HepG2 (cell line): ENCODE measurements around the gene LRP5. TPM values are rescaled to one million over a fixed set of nuclear protein-coding genes. Genes with fewer than 3 reads are reported as not detected.
A peak's percentile ranks its signal among the peaks of the same experiment; 100 is the strongest.

Experiments
- ARID2 ChIP-seq: sonication (generic); formaldehyde crosslinking; IDR thresholded peaks from 2 replicates; pipeline ENCODE4 v1.8.1; 2022; ENCODE audit warnings: mild to moderate bottlenecking, missing genetic modification reagents, borderline replicate concordance
- CCDC6 ChIP-seq: sonication (generic); formaldehyde crosslinking; IDR thresholded peaks from 2 replicates; pipeline ENCODE4 v1.8.1; 2022; ENCODE audit warnings: mild to moderate bottlenecking, missing genetic modification reagents, moderate library complexity
- CREB1 ChIP-seq, 2 experiments: fragments of 450-650 bp in 1 of 2; IDR thresholded peaks; 2 replicates each; pipeline ENCODE4 v1.6.1; 2016 to 2017; ENCODE audit warnings: control low read depth in 1 of 2, mild to moderate bottlenecking in 1 of 2, missing compliant biosample characterization in 1 of 2, missing genetic modification characterization in 1 of 2
- FOXO4 ChIP-seq: sonication (generic); formaldehyde crosslinking; conservative IDR thresholded peaks from 2 replicates; pipeline ENCODE4 v1.8.1; 2023; ENCODE audit warnings: missing genetic modification reagents
- FOXP1 ChIP-seq, 2 experiments: fragments of 450-650 bp in 1 of 2; IDR thresholded peaks; 2 replicates each; pipeline ENCODE4 v1.6.1; 2017 to 2018; ENCODE audit warnings: antibody characterized with exemption in 1 of 2
- HDAC1 ChIP-seq: sonication (generic); formaldehyde crosslinking; IDR thresholded peaks from 2 replicates; pipeline ENCODE4 v1.5.1; 2020; ENCODE audit warnings: mild to moderate bottlenecking, missing genetic modification reagents
- MIER2 ChIP-seq: IDR thresholded peaks from 2 replicates; pipeline ENCODE4 v1.6.1; 2016; ENCODE audit warnings: missing biosample characterization, missing genetic modification reagents
- MTF2 ChIP-seq: sonication (generic); formaldehyde crosslinking; IDR thresholded peaks from 2 replicates; pipeline ENCODE4 v1.5.0; 2020; ENCODE audit warnings: missing genetic modification reagents, borderline replicate concordance
- MZF1 ChIP-seq: sonication (generic); formaldehyde crosslinking; IDR thresholded peaks from 2 replicates; pipeline ENCODE4 v1.8.1; 2023; ENCODE audit warnings: mild to moderate bottlenecking, missing genetic modification reagents, borderline replicate concordance
- PRDM10 ChIP-seq: sonication (generic); formaldehyde crosslinking; IDR thresholded peaks from 2 replicates; pipeline ENCODE4 v1.4.0; 2020; ENCODE audit warnings: low read depth, missing genetic modification reagents
- TIGD3 ChIP-seq: sonication (generic); formaldehyde crosslinking; IDR thresholded peaks from 2 replicates; pipeline ENCODE4 v1.5.1; 2020; ENCODE audit warnings: mild to moderate bottlenecking, missing genetic modification reagents, borderline replicate concordance
- ZFY ChIP-seq: sonication (generic); formaldehyde crosslinking; IDR thresholded peaks from 2 replicates; pipeline ENCODE4 v1.4.0; 2020; ENCODE audit warnings: missing genetic modification reagents
- ZNF275 ChIP-seq: sonication (generic); formaldehyde crosslinking; IDR thresholded peaks from 2 replicates; pipeline ENCODE4 v1.8.0; 2022; ENCODE audit warnings: missing genetic modification reagents, mild to moderate bottlenecking, inconsistent platforms, borderline replicate concordance
- ZNF512 ChIP-seq: sonication (generic); formaldehyde crosslinking; IDR thresholded peaks from 2 replicates; pipeline ENCODE4 v1.4.0; 2020; ENCODE audit warnings: mild to moderate bottlenecking, missing genetic modification reagents
- ZNF580 ChIP-seq: IDR thresholded peaks from 2 replicates; pipeline ENCODE4 v1.6.1; 2016; ENCODE audit warnings: low read depth, borderline replicate concordance
- ZNF780A ChIP-seq: sonication (generic); formaldehyde crosslinking; IDR thresholded peaks from 2 replicates; pipeline ENCODE4 v1.8.0; 2022; ENCODE audit warnings: mild to moderate bottlenecking, missing genetic modification reagents, moderate library complexity
- ZNF891 ChIP-seq: sonication (generic); formaldehyde crosslinking; IDR thresholded peaks from 2 replicates; pipeline ENCODE4 v1.5.0; 2020; ENCODE audit warnings: mild to moderate bottlenecking, missing genetic modification reagents
- polyA plus RNA-seq, 8 experiments: library from polyadenylated mRNA; depleted of rRNA in 3 of 8; stranded (reverse) in 7 of 8; unstranded in 1 of 8; fragments of >200 nt; fragmentation: Illumina TruSeq in 4 of 8; extraction: Trizol in 4 of 8; gene quantifications; 2 replicates each; pipeline versions ENCODE4 v1.2.1 to v1.2.3, GENCODE V29; 2011 to 2016; ENCODE audit warnings: low read depth in 4 of 8, missing spikeins in 1 of 8, mixed read lengths in 1 of 8; ENCODE audit not compliant: insufficient read depth in 1 of 8
- total RNA-seq, 5 experiments: library from RNA; depleted of rRNA; stranded (reverse); fragments of >200 nt; fragmentation: Illumina TruSeq; extraction: Trizol; gene quantifications; 2 replicates each; pipeline ENCODE4 v1.2.3, GENCODE V29; 2016; ENCODE audit warnings: low read depth in 1 of 5

Gene LRP5
- total and polyA plus RNA-seq, 2 of the 13 experiments (the other 11 are each of a cell fraction or from before 2014, with no cell fraction given) = 40.4 to 64.0 TPM

GRCh38 chr11:68326334-68327215 lies 14.2 kb downstream of the LRP5 start (continued):
- TF ChIP-seq ZNF891 (CRISPR knock-in tag) (no peak), PRDM10 (CRISPR knock-in tag) (no peak), CCDC6 (CRISPR knock-in tag) (no peak), ZNF275 (no peak), MIER2 (no peak), CREB1 (IDR thresholded peaks at IDR 0.05) (no peak), CREB1 (CRISPR knock-in tag; IDR thresholded peaks at IDR 0.05) (no peak), ZFY (CRISPR knock-in tag) (0 out of 2 replicates have a peak, but pooled peaks have one; percentile 36), ZNF580 (CRISPR knock-in tag) (0 out of 2 replicates have a peak, but pooled peaks have one; percentile 2), MTF2 (CRISPR knock-in tag) (no peak), ARID2 (CRISPR knock-in tag) (no peak), TIGD3 (CRISPR knock-in tag) (no peak), HDAC1 (peak; percentile 48; the same call in 1 of the 2 replicates), FOXO4 (no peak), MZF1 (CRISPR knock-in tag) (no peak), ZNF512 (CRISPR knock-in tag) (no peak), ZNF780A (CRISPR knock-in tag) (no peak), FOXP1 (IDR thresholded peaks at IDR 0.05) (no peak), FOXP1 (CRISPR knock-in tag; IDR thresholded peaks at IDR 0.05) (peak; percentile 35; the same call in 1 of the 2 replicates)
